A673 (cell line): ENCODE data around the gene AMPD2. TPM values are rescaled to one million over a fixed set of nuclear protein-coding genes. Genes with fewer than 3 reads are reported as not detected.
A peak's percentile ranks its signal among the peaks of the same experiment; 100 is the strongest.

Experiments used
- BruUV-seq: library from RNA; stranded (reverse); fragments of 400-500 nt; replicated peaks from 2 replicates; lab custom pipeline; 2021; lab: Mats Ljungman, UMichigan
- CTCF ChIA-PET: fragments of 300-600 bp; sonication (Branson Sonifier 250); formaldehyde crosslinking; loops from one replicate; lab custom pipeline; 2022; ENCODE audit warnings: antibody characterized with exemption; lab: Charles Lee
- POLR2A ChIA-PET: fragments of 300-600 bp; sonication (Branson Sonifier 250); formaldehyde crosslinking; loops from one replicate; lab custom pipeline; 2022; ENCODE audit warnings: antibody characterized with exemption; ENCODE audit not compliant: low non-redundant PET; lab: Charles Lee
- DNase-seq: peaks from one replicate; pipeline ENCODE4 v3.0.0-alpha.2; 2015; ENCODE audit warnings: low spot score
- H3K27ac ChIP-seq: fragments of 200-600 bp; sonication (generic); 2 replicates; pipeline ENCODE4 v1.5.1; 2016; ENCODE audit warnings: mixed run types, low read depth, mild to moderate bottlenecking, mixed read lengths, antibody characterized with exemption, low read length; ENCODE audit not compliant: poor library complexity, severe bottlenecking
- H3K27me3 ChIP-seq: fragments of 200-600 bp; sonication (generic); replicated peaks from 2 replicates; pipeline ENCODE4 v1.6.1; 2017; ENCODE audit warnings: mixed run types, low read depth, mild to moderate bottlenecking, mixed read lengths, antibody characterized with exemption, low read length; ENCODE audit not compliant: insufficient read depth, poor library complexity
- H3K36me3 ChIP-seq: fragments of 200-600 bp; sonication (generic); 2 replicates; pipeline ENCODE4 v1.6.1; 2016; ENCODE audit warnings: mixed run types, mild to moderate bottlenecking, mixed read lengths, antibody characterized with exemption, low read length; ENCODE audit not compliant: insufficient read depth, poor library complexity, severe bottlenecking
- H3K4me1 ChIP-seq: fragments of 200-600 bp; sonication (generic); 2 replicates; pipeline ENCODE4 v1.6.1; 2017; ENCODE audit warnings: mixed run types, mild to moderate bottlenecking, mixed read lengths, antibody characterized with exemption, low read length; ENCODE audit not compliant: insufficient read depth, poor library complexity, severe bottlenecking
- H3K4me3 ChIP-seq: fragments of 200-600 bp; sonication (generic); 2 replicates; pipeline ENCODE4 v1.5.1; 2016; ENCODE audit warnings: low read depth, mixed run types, mild to moderate bottlenecking, mixed read lengths, low read length; ENCODE audit not compliant: poor library complexity, severe bottlenecking
- H3K9me3 ChIP-seq: fragments of 200-600 bp; sonication (generic); 2 replicates; pipeline ENCODE4 v1.6.1; 2016; ENCODE audit warnings: mixed run types, low read depth, mild to moderate bottlenecking, mixed read lengths, antibody characterized with exemption, low read length; ENCODE audit not compliant: poor library complexity, severe bottlenecking
- CTCF ChIP-seq: fragments of 300-800, 200-600 bp; sonication (generic); conservative IDR thresholded peaks from 2 replicates; pipeline ENCODE4 v1.5.1; 2017; ENCODE audit warnings: low read depth, mild to moderate bottlenecking, antibody characterized with exemption, low read length, moderate library complexity, mixed read lengths
- EZH2 ChIP-seq: fragments of 200-600 bp; sonication (generic); IDR thresholded peaks from 2 replicates; pipeline ENCODE4 v1.6.1; 2017; ENCODE audit warnings: borderline replicate concordance, low read depth, mild to moderate bottlenecking, mixed read lengths, antibody characterized with exemption, low read length; ENCODE audit not compliant: poor library complexity, severe bottlenecking
- intact Hi-C: fragments of 100-400 bp; cut with micrococcal nuclease; formaldehyde crosslinking; loops from one replicate; pipeline ENCODE4 v1.10.0; 2022; ENCODE audit not compliant: unreplicated experiment
- total RNA-seq: library from RNA; stranded (reverse); gene quantifications from 2 replicates; pipeline ENCODE4 v1.2.3, GENCODE V29; 2021

The AMPD2 gene
- total RNA-seq, 1 experiment from 2014 or later, result 132 TPM

DNA sequence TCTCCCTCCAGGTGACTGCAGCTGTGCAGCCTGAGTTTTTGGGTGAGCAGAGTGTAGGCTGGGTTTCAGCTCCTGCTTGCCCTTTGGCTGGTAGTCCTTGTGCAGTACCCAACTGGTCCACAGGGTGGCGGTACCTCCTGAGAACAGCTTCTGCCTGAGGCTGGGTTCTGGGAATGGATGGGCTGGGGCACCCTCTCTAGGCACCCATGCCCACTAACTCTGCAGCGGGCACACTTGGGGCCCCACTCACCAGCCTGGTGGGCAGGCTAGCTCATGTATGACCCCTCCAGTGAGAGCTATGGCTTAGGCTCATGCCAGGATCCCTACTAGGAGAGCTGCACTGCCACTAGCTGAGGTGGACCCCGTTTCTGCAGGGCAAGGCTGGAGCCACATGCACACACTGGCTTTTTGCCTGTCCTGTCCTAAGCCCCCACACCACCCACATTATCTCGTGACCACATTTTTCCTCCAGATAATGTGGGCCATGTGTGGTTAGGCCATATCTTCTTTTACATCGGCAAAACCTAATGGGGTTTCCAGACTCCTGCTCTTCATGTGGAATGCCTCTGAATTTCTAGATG lies 20.7 kb downstream of the AMPD2 start:
- no peaks in the 10 kb centered on the region for H3K27me3 ChIP-seq
- H3K4me1 ChIP-seq, result peaks cover 28% of the 10 kb centered on the region
- peak; percentile 93 for TF ChIP-seq CTCF
- no peak for TF ChIP-seq EZH2
- BruUV-seq, result no TSS peak
- H3K9me3 ChIP-seq, result no peaks in the 10 kb centered on the region
- intact Hi-C loops, result loop anchor here (5.0 kb wide), 3 partner anchors 93 to 347 kb away; partner anchors contain the start of gene GNAI3
- peak; percentile 81 for DNase-seq
- H3K27ac ChIP-seq, result no peak overlapping the region
- H3K36me3 ChIP-seq, result no peaks in the 10 kb centered on the region
- no peak overlapping the region for H3K4me3 ChIP-seq
- POLR2A ChIA-PET, result no interaction called here
- CTCF ChIA-PET, result interaction anchor here (0.5 to 3.6 kb wide), 15 partner anchors 8 to 1126 kb away, joined by 3 to 36 read pairs (median 6); partner anchors contain the start of genes AHCYL1 and GSTM1

DNA sequence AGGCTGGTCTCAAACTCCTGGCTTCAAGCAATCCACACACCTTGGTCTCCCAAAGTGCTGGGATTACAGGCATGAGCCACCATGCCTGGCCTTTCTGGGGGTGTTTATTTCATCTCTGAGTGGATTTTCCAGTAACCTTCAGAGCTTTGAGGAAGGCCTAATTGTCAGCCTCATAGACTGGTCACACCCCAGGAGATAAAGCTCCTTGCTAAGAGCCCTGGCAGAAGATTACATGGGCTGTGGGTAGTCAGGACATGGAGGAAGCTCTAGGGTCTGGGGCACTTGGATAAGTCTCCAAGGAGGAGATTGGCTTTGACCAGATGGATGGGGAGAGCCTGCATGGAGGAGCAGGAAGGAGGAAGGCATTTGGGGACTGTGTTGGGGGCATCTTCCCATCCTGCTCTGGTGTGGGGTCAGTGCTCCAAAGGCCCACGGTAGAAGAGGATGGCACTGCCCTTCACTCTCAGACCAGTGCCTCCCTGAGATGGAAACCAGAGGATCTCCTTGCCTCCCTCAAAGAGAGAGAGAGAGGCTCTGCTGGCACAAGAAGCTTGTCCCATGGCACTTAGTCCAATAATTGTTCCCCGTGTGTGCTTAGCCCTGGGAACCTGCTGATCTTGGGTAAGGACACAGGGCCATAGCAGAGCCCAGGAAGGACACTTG lies 21.6 kb downstream of the AMPD2 start:
- CTCF ChIA-PET, result interaction anchor here (0.7 to 3.6 kb wide), 7 partner anchors 10 to 343 kb away, joined by 3 to 36 read pairs (median 9); partner anchors contain the start of genes AHCYL1 and GSTM1
- TF ChIP-seq CTCF, result no peak
- TF ChIP-seq EZH2, result no peak
- DNase-seq, result no peak
- no TSS peak for BruUV-seq
- Histone ChIP-seq H3K4me1 (peaks cover 20% of the 10 kb centered on the region), H3K27ac (peak overlapping the region; percentile 57), H3K9me3 (no peaks in the 10 kb centered on the region), H3K4me3 (no peak overlapping the region), H3K36me3 (no peaks in the 10 kb centered on the region), H3K27me3 (no peaks in the 10 kb centered on the region)
- POLR2A ChIA-PET, result no interaction called here
- intact Hi-C loops, result loop anchor here (5.0 kb wide), 3 partner anchors 94 to 346 kb away; partner anchors contain the start of gene GNAI3

- H3K4me1 ChIP-seq, result peaks cover 14% of the 10 kb centered on the region
Measured at GRCh38 chr1:109641861-109642260, 22.2 kb downstream of the AMPD2 start.

More at GRCh38 chr1:109641861-109642260, 22.2 kb downstream of the AMPD2 start:
- BruUV-seq, result no TSS peak
- POLR2A ChIA-PET, result no interaction called here
- no peak for TF ChIP-seq CTCF
- no peak for TF ChIP-seq EZH2
- Histone ChIP-seq H3K27me3 (no peaks in the 10 kb centered on the region), H3K27ac (no peak overlapping the region), H3K4me3 (no peak overlapping the region), H3K36me3 (no peaks in the 10 kb centered on the region), H3K9me3 (no peaks in the 10 kb centered on the region)
- CTCF ChIA-PET, result interaction anchor here (1.0 to 3.6 kb wide), 4 partner anchors 9 to 133 kb away, joined by 3 to 36 read pairs (median 31); no protein-coding TSS in a partner anchor
- no peak for DNase-seq
- intact Hi-C loops, result loop anchor here (5.0 kb wide), 3 partner anchors 95 to 345 kb away; partner anchors contain the start of gene GNAI3
